Neuron (in vitro differentiated cells): ENCODE measurements around the gene RSPH9.
A peak's percentile ranks its signal among the peaks of the same experiment; 100 is the strongest.
"Not testable (repeated sequence)": the region's sequence is repeated elsewhere in the genome, so short reads cannot be mapped to it uniquely, and the experiment has no call there.

Experiments used
- H2AFZ ChIP-seq: one replicate; pipeline ENCODE4 v1.6.1; 2013; ENCODE audit warnings: low read depth, mild to moderate bottlenecking, inconsistent platforms, low read length, moderate library complexity
- H3K27me3 ChIP-seq: one replicate; pipeline ENCODE4 v1.6.1; 2013; ENCODE audit warnings: low read length; ENCODE audit not compliant: insufficient read depth
- H3K36me3 ChIP-seq: one replicate; pipeline ENCODE4 v1.6.1; 2013; ENCODE audit warnings: low read length; ENCODE audit not compliant: insufficient read depth
- H3K4me1 ChIP-seq: one replicate; pipeline ENCODE4 v1.6.1; 2013; ENCODE audit warnings: low read length; ENCODE audit not compliant: insufficient read depth
- H3K4me3 ChIP-seq: 2 replicates; pipeline ENCODE4 v1.5.1; 2013; ENCODE audit warnings: mild to moderate bottlenecking, low read length, moderate library complexity
- H3K9me3 ChIP-seq: one replicate; pipeline ENCODE4 v1.6.1; 2013; ENCODE audit warnings: low read length

RSPH9 gene

GRCh38 chr6:43622541-43622940 lies 22.3 kb upstream of the RSPH9 start:
- Histone ChIP-seq H3K36me3 (peaks cover 58% of the 10 kb centered on the region), H3K4me1 (no peaks in the 10 kb centered on the region), H3K27me3 (no peaks in the 10 kb centered on the region), H3K9me3 (no peaks in the 10 kb centered on the region), H2AFZ (no peak overlapping the region), H3K4me3 (no peak overlapping the region)

- Histone ChIP-seq H2AFZ (no peak overlapping the region), H3K36me3 (peaks cover 58% of the 10 kb centered on the region), H3K4me3 (no peak overlapping the region), H3K9me3 (no peaks in the 10 kb centered on the region), H3K4me1 (peaks cover 5% of the 10 kb centered on the region), H3K27me3 (no peaks in the 10 kb centered on the region)
These were observed 20.7 kb upstream of the RSPH9 start for GRCh38 chr6:43623880-43624785.

- Histone ChIP-seq H3K4me3 (no peak overlapping the region), H3K9me3 (no peaks in the 10 kb centered on the region), H3K36me3 (peaks cover 53% of the 10 kb centered on the region), H3K4me1 (peaks cover 5% of the 10 kb centered on the region), H2AFZ (no peak overlapping the region), H3K27me3 (no peaks in the 10 kb centered on the region)
These were observed 20.0 kb upstream of the RSPH9 start for GRCh38 chr6:43624786-43625288.

- no peaks in the 10 kb centered on the region for H3K9me3 ChIP-seq
- peaks cover 48% of the 10 kb centered on the region for H3K36me3 ChIP-seq
- no peak overlapping the region for H2AFZ ChIP-seq
- H3K4me3 ChIP-seq = no peak overlapping the region
- no peaks in the 10 kb centered on the region for H3K27me3 ChIP-seq
- H3K4me1 ChIP-seq = peaks cover 9% of the 10 kb centered on the region
These were observed 19.3 kb upstream of the RSPH9 start for GRCh38 chr6:43625393-43625992.

- H3K27me3 ChIP-seq = no peaks in the 10 kb centered on the region
- peaks cover 9% of the 10 kb centered on the region for H3K4me1 ChIP-seq
- H3K36me3 ChIP-seq = peaks cover 38% of the 10 kb centered on the region
- no peak overlapping the region for H2AFZ ChIP-seq
- no peaks in the 10 kb centered on the region for H3K9me3 ChIP-seq
- H3K4me3 ChIP-seq = no peak overlapping the region
These were observed 17.6 kb upstream of the RSPH9 start for GRCh38 chr6:43627008-43627825.

GRCh38 chr6:43628393-43629103 lies 16.3 kb upstream of the RSPH9 start:
- H3K4me1 ChIP-seq = peaks cover 9% of the 10 kb centered on the region
- peaks cover 26% of the 10 kb centered on the region for H3K36me3 ChIP-seq

GRCh38 chr6:43629104-43629504 lies 15.7 kb upstream of the RSPH9 start, which contains the start of gene GTPBP2:
TSS of gene GTPBP2 (minus strand) at chr6:43629264. CDS start at chr6:43629162, 102 bp downstream.
- Histone ChIP-seq H3K4me1 (peaks cover 9% of the 10 kb centered on the region), H3K36me3 (peaks cover 20% of the 10 kb centered on the region), H3K4me3 (peak within 1 kb of the TSS; percentile 76), H3K9me3 (no peaks in the 10 kb centered on the region), H3K27me3 (no peaks in the 10 kb centered on the region), H2AFZ (peak within 1 kb of the TSS; percentile 92)

More at GRCh38 chr6:43628393-43629103, 16.3 kb upstream of the RSPH9 start:
- Histone ChIP-seq H3K27me3 (no peaks in the 10 kb centered on the region), H3K9me3 (no peaks in the 10 kb centered on the region), H3K4me3 (peak overlapping the region; percentile 76), H2AFZ (peak overlapping the region; percentile 75)

GRCh38 chr6:43629505-43630300 lies 15.1 kb upstream of the RSPH9 start:
- peaks cover 9% of the 10 kb centered on the region for H3K4me1 ChIP-seq
- H3K9me3 ChIP-seq = no peaks in the 10 kb centered on the region
- H3K27me3 ChIP-seq = no peaks in the 10 kb centered on the region
- H3K36me3 ChIP-seq = peaks cover 14% of the 10 kb centered on the region
- peak overlapping the region; percentile 76 for H3K4me3 ChIP-seq
- H2AFZ ChIP-seq = peak overlapping the region; percentile 92

GRCh38 chr6:43630980-43631619 lies 13.7 kb upstream of the RSPH9 start:
- no peak overlapping the region for H3K4me3 ChIP-seq
- H3K27me3 ChIP-seq = no peaks in the 10 kb centered on the region
- H3K36me3 ChIP-seq = peaks cover 2% of the 10 kb centered on the region
- H2AFZ ChIP-seq = no peak overlapping the region
- no peaks in the 10 kb centered on the region for H3K9me3 ChIP-seq
- peaks cover 13% of the 10 kb centered on the region for H3K4me1 ChIP-seq

GRCh38 chr6:43633002-43633401 lies 11.8 kb upstream of the RSPH9 start:
- not testable (repeated sequence) for H3K27me3 ChIP-seq, H3K4me3 ChIP-seq, H2AFZ ChIP-seq, H3K36me3 ChIP-seq, H3K9me3 ChIP-seq
- H3K4me1 ChIP-seq = peaks cover 19% of the 10 kb centered on the region

- H3K4me1 ChIP-seq = peaks cover 14% of the 10 kb centered on the region
- no peak overlapping the region for H3K4me3 ChIP-seq
- no peaks in the 10 kb centered on the region for H3K27me3 ChIP-seq
- H3K36me3 ChIP-seq = peaks cover 12% of the 10 kb centered on the region
- peak overlapping the region; percentile 78 for H2AFZ ChIP-seq
- no peaks in the 10 kb centered on the region for H3K9me3 ChIP-seq
These were observed 10.0 kb upstream of the RSPH9 start for GRCh38 chr6:43634702-43635303.
